ENCODE data around the gene WLS. TPM values are rescaled to one million over a fixed set of nuclear protein-coding genes. Genes with fewer than 3 reads are reported as not detected.

The WLS gene
- total RNA-seq, 4 donors from 2014 or later, result 94.8 to 228 (median 163) TPM

DNA sequence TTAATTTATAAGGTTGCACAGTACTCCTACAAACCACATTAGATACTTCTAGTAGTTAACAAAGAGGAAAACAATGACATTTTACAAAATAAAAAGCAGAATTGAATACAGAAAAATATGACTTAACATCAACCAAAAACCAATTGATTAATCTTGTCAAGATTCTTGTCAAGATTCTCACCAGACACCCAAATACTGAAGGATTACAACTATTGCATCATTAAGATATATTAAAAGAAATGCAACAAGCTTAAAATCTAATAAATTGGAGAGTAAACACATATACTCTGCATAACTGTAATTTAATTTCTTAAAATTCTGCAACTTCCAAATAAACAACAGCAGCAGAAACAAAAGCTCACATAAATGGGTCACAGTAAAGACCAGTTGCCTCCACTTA lies 4.7 kb downstream of the WLS start:
- no peaks in the 10 kb centered on the region for H3K36me3 ChIP-seq
- peaks cover 5 to 80% (median 68%) of the 10 kb centered on the region in 4 donors for H3K4me1 ChIP-seq
- no peak for DNase-seq (ENCODE audit: extremely low spot score)
- no peaks in the 10 kb centered on the region for H3K9me3 ChIP-seq
- intact Hi-C loops (cut with DNase I), result no loop called here
- no peaks in the 10 kb centered on the region for H3K27me3 ChIP-seq
- peak overlapping the region in 2 of 4 donors; percentile 10 to 94 for H3K4me3 ChIP-seq
- peak overlapping the region in 3 of 4 donors; percentile 64 to 97 (median 67) for H3K27ac ChIP-seq (replicated peaks in 1 of 4)
- TF ChIP-seq EP300 (IDR thresholded peaks at IDR 0.05), result no peak
- TF ChIP-seq, protein P1, sequence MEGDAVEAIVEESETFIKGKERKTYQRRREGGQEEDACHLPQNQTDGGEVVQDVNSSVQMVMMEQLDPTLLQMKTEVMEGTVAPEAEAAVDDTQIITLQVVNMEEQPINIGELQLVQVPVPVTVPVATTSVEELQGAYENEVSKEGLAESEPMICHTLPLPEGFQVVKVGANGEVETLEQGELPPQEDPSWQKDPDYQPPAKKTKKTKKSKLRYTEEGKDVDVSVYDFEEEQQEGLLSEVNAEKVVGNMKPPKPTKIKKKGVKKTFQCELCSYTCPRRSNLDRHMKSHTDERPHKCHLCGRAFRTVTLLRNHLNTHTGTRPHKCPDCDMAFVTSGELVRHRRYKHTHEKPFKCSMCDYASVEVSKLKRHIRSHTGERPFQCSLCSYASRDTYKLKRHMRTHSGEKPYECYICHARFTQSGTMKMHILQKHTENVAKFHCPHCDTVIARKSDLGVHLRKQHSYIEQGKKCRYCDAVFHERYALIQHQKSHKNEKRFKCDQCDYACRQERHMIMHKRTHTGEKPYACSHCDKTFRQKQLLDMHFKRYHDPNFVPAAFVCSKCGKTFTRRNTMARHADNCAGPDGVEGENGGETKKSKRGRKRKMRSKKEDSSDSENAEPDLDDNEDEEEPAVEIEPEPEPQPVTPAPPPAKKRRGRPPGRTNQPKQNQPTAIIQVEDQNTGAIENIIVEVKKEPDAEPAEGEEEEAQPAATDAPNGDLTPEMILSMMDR (IDR thresholded peaks at IDR 0.05), result no peak
- TF ChIP-seq POLR2A (IDR thresholded peaks at IDR 0.05; ENCODE audit: low read depth), result no peak
- no peak for TF ChIP-seq POLR2AphosphoS5 (IDR thresholded peaks at IDR 0.05)

DNA sequence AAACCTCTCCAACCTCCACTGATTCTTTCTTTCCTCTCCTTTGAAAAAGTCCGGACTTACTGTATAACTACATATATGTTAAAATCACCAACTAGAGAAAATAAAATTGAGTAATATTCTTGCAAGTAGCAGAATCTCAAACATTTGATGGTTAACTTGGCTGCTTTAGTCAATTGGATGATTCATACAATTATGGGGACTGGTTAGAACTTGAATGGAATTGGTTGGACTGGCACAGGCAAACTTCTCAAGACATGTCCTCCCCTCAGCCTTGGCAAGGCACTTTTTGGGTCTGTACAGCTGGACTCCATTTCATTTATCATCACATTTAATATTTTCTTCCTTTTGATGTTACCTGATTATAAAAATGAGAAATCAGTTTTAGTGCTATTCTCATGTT lies 6.5 kb downstream of the WLS start:
- intact Hi-C loops (cut with DNase I), result no loop called here

DNA sequence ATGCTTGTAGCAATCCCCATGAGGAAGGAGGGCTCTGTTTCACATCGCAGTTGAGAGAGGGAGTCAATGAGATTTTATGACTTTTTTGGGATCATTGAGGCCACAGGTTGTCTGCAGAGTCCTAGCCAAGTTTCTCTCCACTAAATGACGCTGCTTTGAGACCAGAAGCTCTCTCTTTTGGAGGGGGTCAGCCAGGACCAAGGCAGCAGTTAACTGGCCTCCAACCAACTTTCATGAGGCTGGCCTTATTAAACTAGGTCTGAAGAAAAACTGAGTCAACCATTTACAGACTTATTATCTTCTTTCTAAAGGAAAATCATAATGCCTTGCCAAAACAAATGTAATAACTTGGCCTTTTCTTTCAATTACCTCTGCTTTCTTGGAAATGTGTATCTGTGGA lies 8.6 kb downstream of the WLS start:
- intact Hi-C loops (cut with DNase I), result loop anchor here (1.0 kb wide), 1 partner anchor 110 kb away; no protein-coding TSS in a partner anchor
- no peak for DNase-seq (ENCODE audit: extremely low spot score)
- Histone ChIP-seq H3K27me3 (no peaks in the 10 kb centered on the region), H3K27ac (replicated peaks in 1 of 4) (peak overlapping the region; percentile 50 to 97 (median 66)), H3K9me3 (no peaks in the 10 kb centered on the region), H3K4me1 (peaks cover 10 to 98% (median 85%) of the 10 kb centered on the region in 4 donors), H3K4me3 (no peak overlapping the region), H3K36me3 (no peaks in the 10 kb centered on the region)
- 51% methylated on average over 2 of the region's 2 CpGs for WGBS
- TF ChIP-seq POLR2A (IDR thresholded peaks at IDR 0.05; ENCODE audit: low read depth) (no peak), POLR2AphosphoS5 (IDR thresholded peaks at IDR 0.05) (no peak), EP300 (IDR thresholded peaks at IDR 0.05) (no peak)
- TF ChIP-seq, protein P1 (IDR thresholded peaks at IDR 0.05), result no peak

More for the DNA sequence above, 6.5 kb downstream of the WLS start:
- peaks cover 11 to 98% (median 85%) of the 10 kb centered on the region in 4 donors for H3K4me1 ChIP-seq
- H3K27me3 ChIP-seq, result no peaks in the 10 kb centered on the region
- WGBS, result 89% methylated on average over 1 of the region's 1 CpG
- peak overlapping the region in 3 of 4 donors; percentile 50 to 97 (median 66) for H3K27ac ChIP-seq (replicated peaks in 1 of 4)
- H3K9me3 ChIP-seq, result no peaks in the 10 kb centered on the region
- no peak for DNase-seq (ENCODE audit: extremely low spot score)
- TF ChIP-seq EP300 (IDR thresholded peaks at IDR 0.05), result no peak
- TF ChIP-seq, protein P1 (IDR thresholded peaks at IDR 0.05), result no peak
- no peak for TF ChIP-seq POLR2A (IDR thresholded peaks at IDR 0.05; ENCODE audit: low read depth)
- TF ChIP-seq POLR2AphosphoS5 (IDR thresholded peaks at IDR 0.05), result no peak
- H3K4me3 ChIP-seq, result no peak overlapping the region
- H3K36me3 ChIP-seq, result no peaks in the 10 kb centered on the region

DNA sequence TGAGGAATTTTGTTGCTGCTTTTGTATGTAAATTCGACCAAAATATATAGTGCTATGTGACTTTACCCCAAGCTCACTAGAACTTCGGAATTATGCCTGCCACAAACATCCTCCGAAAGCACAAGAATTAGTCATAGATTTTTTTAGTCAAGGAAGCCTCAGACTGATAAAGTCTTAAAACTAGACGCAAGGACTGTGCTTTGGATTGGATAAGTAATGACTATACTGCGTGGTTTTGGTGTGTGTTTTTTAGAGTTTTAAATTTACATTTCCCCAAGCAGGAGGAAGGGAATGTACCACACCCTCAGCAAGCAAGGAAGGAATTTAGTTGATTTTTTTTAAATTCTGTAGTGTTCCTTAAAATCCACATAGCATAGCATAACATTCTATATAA lies 10.3 kb downstream of the WLS start:
- Histone ChIP-seq H3K27ac (replicated peaks in 1 of 4) (peak overlapping the region; percentile 66 to 97 (median 75)), H3K4me1 (peaks cover 23 to 98% (median 87%) of the 10 kb centered on the region in 4 donors), H3K36me3 (no peaks in the 10 kb centered on the region), H3K27me3 (no peaks in the 10 kb centered on the region), H3K9me3 (no peaks in the 10 kb centered on the region), H3K4me3 (no peak overlapping the region)
- TF ChIP-seq POLR2A (IDR thresholded peaks at IDR 0.05; ENCODE audit: low read depth), result no peak
- no peak for TF ChIP-seq EP300 (IDR thresholded peaks at IDR 0.05)
- TF ChIP-seq, protein P1 (IDR thresholded peaks at IDR 0.05), result no peak
- no peak for TF ChIP-seq POLR2AphosphoS5 (IDR thresholded peaks at IDR 0.05)
- 45% methylated on average over 5 of the region's 5 CpGs for WGBS
- intact Hi-C loops (cut with DNase I), result no loop called here
- DNase-seq (ENCODE audit: extremely low spot score), result no peak

Measured in esophagus muscularis mucosa (tissue), 4 donors.